ENCODE data around the gene MYO1E. TPM values are rescaled to one million over a fixed set of nuclear protein-coding genes. Genes with fewer than 3 reads are reported as not detected.

MYO1E gene
- total RNA-seq, 6 experiments from 2014 or later, result 45.2 to 139 (median 68.9) TPM

DNA sequence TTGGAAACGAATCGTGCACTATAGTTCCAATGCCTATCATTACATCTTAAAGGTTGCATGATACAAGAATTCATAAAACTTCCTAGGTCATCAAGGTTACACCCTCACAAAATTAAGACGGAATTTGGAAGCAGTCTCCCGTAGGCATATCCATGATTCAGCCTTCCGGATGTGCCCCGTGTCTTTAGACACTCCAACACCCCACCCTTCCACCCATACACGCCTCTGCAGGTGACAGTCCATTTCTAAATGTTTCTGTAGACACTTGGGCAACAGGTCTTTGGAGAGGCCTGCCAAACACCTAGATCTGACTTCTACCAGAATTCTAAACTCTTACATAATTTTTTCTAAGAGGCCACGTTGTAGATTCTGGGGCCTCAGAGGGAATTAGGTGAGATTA, 116.2 kb downstream of the MYO1E start:
- peak; percentile 47 to 85 (median 68) for DNase-seq
- Histone ChIP-seq H3K4me3 (no peak overlapping the region), H3K27me3 (no peaks in the 10 kb centered on the region), H3K4me1 (peaks cover 0 to 28% (median 12%) of the 10 kb centered on the region in 4 donors), H3K27ac (peak overlapping the region; percentile 25 to 87 (median 85)), H3K36me3 (no peaks in the 10 kb centered on the region), H3K9me3 (no peaks in the 10 kb centered on the region)
- WGBS (ENCODE audit: insufficient coverage, low coverage, low lambda C conversion rate, missing lambda C conversion rate), result 14% methylated on average over 8 of the region's 8 CpGs
- intact Hi-C loops (cut with DNase I), result loop anchor here in 1 of 2 donors (5.0 kb wide), 1 partner anchor 116 kb away; the partner anchor contains the start of gene MYO1E
- TF ChIP-seq, protein P1, sequence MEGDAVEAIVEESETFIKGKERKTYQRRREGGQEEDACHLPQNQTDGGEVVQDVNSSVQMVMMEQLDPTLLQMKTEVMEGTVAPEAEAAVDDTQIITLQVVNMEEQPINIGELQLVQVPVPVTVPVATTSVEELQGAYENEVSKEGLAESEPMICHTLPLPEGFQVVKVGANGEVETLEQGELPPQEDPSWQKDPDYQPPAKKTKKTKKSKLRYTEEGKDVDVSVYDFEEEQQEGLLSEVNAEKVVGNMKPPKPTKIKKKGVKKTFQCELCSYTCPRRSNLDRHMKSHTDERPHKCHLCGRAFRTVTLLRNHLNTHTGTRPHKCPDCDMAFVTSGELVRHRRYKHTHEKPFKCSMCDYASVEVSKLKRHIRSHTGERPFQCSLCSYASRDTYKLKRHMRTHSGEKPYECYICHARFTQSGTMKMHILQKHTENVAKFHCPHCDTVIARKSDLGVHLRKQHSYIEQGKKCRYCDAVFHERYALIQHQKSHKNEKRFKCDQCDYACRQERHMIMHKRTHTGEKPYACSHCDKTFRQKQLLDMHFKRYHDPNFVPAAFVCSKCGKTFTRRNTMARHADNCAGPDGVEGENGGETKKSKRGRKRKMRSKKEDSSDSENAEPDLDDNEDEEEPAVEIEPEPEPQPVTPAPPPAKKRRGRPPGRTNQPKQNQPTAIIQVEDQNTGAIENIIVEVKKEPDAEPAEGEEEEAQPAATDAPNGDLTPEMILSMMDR (IDR thresholded peaks at IDR 0.05), result no peak
- TF ChIP-seq POLR2A (IDR thresholded peaks at IDR 0.05), result no peak
- ATAC-seq, result peak; percentile 73 to 80 (median 78)

DNA sequence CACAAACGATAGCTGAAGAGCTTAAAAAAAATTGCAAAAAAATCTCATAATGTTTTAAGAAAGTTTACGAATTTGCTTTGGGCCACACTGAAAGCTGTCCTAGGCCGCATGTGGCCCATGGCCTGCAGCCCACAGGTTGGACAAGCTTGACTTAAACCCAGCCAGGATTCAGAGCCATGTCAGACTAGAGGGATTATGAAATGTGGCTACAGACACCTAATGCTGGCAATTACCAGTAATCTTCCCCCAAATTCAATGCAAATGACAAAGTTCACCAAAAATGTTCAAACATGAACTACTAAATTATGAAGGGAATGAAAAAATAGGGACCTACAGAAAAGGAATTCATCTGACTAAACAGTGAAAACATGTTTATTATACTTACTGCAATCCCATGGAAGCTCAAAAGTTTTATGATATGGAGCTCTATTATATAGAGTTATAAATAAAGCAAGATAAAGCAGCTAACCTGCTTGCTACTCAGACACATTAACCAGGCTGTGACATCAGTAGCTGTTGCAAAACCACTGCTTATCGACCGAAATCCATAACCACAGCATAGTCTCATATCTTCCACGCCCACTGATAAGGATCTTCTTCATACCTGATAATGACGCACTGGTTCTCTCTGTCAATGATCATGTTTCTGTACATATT, 116.9 kb downstream of the MYO1E start:
- intact Hi-C loops (cut with DNase I), result loop anchor here in 1 of 2 donors (5.0 kb wide), 1 partner anchor 116 kb away; the partner anchor contains the start of gene MYO1E
- peak; percentile 34 for TF ChIP-seq POLR2A (IDR thresholded peaks at IDR 0.05)
- TF ChIP-seq, protein P1 (IDR thresholded peaks at IDR 0.05), result no peak
- peak; percentile 65 to 87 (median 81) for DNase-seq
- Histone ChIP-seq H3K27me3 (no peaks in the 10 kb centered on the region), H3K27ac (peak overlapping the region; percentile 25 to 87 (median 85)), H3K4me1 (peaks cover 0 to 35% (median 12%) of the 10 kb centered on the region in 4 donors), H3K9me3 (no peaks in the 10 kb centered on the region), H3K36me3 (no peaks in the 10 kb centered on the region), H3K4me3 (no peak overlapping the region)
- ATAC-seq, result peak; percentile 77 to 84 (median 81)
- 28% methylated on average over 7 of the region's 7 CpGs for WGBS (ENCODE audit: insufficient coverage, low coverage, low lambda C conversion rate, missing lambda C conversion rate)

DNA sequence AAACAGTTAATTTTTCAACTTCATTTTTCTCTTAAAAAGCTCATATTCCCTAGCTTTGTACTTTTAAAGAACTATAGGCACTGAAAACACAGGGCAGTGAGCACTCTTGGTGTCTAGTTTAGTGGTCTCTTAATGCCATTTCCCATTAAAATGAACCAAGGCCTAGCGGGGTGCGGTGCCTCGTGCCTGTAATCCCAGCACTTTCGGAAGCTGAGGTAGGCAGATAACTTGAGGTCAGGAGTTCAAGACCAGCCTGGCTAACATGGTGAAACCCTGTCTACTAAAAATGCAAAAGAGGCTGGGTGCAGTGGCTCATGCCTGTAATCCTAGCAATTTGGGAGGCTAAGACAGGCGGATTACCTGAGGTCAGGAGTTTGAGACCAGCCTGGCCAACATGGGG, 120.5 kb downstream of the MYO1E start:
- H3K36me3 ChIP-seq, result no peaks in the 10 kb centered on the region
- peaks cover 0 to 27% (median 6%) of the 10 kb centered on the region in 4 donors for H3K4me1 ChIP-seq
- H3K27ac ChIP-seq, result no peak overlapping the region
- intact Hi-C loops (cut with DNase I), result no loop called here
- H3K4me3 ChIP-seq, result no peak overlapping the region
- WGBS (ENCODE audit: insufficient coverage, low coverage, low lambda C conversion rate, missing lambda C conversion rate), result 77% methylated on average over 5 of the region's 5 CpGs
- DNase-seq, result no peak
- no peaks in the 10 kb centered on the region for H3K9me3 ChIP-seq
- TF ChIP-seq, protein P1 (IDR thresholded peaks at IDR 0.05), result no peak
- no peak for TF ChIP-seq POLR2A (IDR thresholded peaks at IDR 0.05)
- no peak for ATAC-seq
- H3K27me3 ChIP-seq, result no peaks in the 10 kb centered on the region

DNA sequence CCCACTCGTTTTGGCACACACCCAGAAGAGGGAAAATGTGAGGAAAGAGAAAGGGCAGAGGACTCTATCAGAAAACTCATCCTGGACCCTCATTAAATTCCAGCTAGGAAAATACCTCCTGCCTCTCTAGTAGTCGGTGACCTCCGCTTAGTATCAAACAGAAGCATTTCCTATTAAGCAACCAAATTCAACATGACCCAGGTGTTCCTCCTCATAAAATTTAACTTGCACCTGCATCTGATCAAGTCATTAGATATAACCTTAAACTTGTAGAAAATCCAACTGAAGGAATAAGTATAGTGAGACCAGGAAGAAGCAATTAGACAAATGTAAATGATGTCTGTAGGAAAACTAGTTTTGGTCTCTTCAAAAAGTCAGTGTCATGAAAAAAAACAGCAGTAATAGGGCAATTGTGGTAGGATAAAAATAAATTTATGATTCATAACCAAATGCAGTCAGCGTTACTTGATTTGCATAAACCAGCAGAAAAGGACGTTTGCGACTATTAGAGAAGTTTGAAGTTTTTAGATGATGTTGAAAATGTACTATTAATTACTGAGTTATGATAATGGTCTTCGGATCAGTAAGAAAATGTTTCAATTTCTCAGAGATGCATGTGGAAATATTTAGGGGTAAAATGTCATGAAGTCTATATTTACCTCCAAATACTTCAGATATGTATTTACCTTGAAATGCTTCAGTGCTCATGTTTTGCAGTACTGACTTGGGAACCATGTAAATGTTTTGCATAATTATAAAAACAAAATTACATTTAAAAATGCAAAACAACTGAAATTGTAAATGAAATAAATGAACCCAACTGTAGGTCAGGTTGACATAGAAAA, 121.4 kb downstream of the MYO1E start:
- H3K27me3 ChIP-seq, result no peaks in the 10 kb centered on the region
- H3K9me3 ChIP-seq, result no peaks in the 10 kb centered on the region
- peaks cover 0 to 23% (median 6%) of the 10 kb centered on the region in 4 donors for H3K4me1 ChIP-seq
- intact Hi-C loops (cut with DNase I), result no loop called here
- 57% methylated on average over 7 of the region's 7 CpGs for WGBS (ENCODE audit: insufficient coverage, low coverage, low lambda C conversion rate, missing lambda C conversion rate)
- no peaks in the 10 kb centered on the region for H3K36me3 ChIP-seq
- no peak for DNase-seq
- peak overlapping the region in 1 of 3 donors; percentile 26 for H3K27ac ChIP-seq
- peak in 3 of 4 donors; percentile 21 to 27 (median 25) for ATAC-seq
- no peak overlapping the region for H3K4me3 ChIP-seq
- no peak for TF ChIP-seq POLR2A (IDR thresholded peaks at IDR 0.05)
- TF ChIP-seq, protein P1 (IDR thresholded peaks at IDR 0.05), result no peak
